NCI-H2196 (cell line): Measurements from ENCODE around the gene CST7.

Experiments used
- DNase-seq: peaks from one replicate; lab custom pipeline; 2025; ENCODE audit not compliant: unreplicated experiment; lab: John Stamatoyannopoulos, UW

Gene CST7

GRCh38 chr20:24963672-24964505, 14.8 kb downstream of the CST7 start:
- no peak for DNase-seq

- no peak for DNase-seq
Observed at GRCh38 chr20:24964506-24964840, 15.4 kb downstream of the CST7 start.

DNA sequence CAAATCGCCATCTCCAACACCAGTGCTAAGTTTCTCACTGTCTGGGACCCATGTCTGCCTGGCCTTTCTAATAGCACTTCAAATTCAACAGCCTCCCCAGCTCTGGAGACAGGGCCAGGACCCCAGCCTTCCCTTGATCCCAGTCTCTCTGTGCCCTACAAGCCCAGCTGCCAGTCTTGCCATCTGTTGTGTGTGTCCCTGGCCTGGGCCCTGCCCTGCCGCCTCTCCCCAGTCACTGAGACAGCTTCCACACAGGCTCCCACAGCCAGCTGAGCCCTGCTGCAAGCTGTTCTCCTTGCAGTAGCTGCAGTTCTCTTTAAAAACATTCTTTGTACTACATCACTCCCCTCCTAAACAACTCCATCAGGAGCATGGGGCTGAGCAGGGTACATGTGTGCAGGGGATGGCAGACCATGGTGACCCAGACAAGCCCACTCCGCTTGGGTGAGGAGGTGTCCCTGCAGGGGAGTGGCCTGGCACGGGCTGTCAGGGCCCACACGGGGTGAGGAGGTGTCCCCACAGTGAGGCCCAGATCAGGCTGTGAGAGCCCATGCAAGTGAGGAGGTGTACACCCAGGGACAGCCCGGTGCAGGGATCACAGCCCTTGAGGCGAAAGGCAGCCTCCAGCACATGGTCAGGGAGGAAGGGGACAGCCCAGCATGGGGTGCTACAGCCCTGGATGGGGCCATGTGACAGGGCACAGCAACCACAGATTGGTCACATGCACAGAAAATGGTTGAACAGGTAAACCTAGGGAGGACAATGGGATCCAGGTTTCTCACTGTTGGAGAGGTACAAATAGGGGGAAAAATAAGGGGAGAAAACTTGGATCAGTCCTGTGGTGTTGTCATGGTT, 16.2 kb downstream of the CST7 start:
- no peak for DNase-seq

DNA sequence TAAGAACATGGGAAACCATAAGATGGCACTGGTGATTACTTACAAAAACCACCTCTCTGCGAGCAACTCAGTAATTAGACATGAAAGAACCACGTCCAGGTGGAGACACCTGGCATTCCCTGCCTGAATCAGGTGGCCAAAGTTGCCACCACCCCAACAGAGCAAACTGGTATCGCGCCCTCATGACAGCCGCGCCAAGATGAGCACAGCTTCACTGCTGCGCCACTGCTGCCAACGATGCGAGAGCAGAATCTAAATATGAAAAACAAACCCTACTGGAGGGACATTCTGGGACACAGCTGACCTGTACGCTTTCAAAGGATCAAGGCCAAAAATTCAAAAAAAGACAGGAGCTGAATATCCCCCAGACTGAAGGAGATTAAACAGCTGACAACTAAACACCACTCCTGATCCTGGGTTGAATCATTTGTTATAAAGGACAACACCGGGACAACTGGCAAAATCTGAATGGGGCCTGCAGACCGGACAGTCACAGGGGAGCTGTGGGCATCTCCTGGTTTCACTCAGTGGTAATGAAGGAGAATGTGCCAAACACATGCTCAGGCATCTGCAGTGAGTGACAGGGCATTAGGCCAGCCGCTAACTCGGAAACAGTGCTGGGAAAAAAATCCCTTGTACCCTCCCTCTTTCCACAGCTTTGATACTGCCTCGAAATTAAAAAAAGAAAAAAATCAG, 17.4 kb downstream of the CST7 start:
- no peak for DNase-seq

GRCh38 chr20:24968278-24968800, 19.3 kb downstream of the CST7 start:
- peak; percentile 57 for DNase-seq

DNA sequence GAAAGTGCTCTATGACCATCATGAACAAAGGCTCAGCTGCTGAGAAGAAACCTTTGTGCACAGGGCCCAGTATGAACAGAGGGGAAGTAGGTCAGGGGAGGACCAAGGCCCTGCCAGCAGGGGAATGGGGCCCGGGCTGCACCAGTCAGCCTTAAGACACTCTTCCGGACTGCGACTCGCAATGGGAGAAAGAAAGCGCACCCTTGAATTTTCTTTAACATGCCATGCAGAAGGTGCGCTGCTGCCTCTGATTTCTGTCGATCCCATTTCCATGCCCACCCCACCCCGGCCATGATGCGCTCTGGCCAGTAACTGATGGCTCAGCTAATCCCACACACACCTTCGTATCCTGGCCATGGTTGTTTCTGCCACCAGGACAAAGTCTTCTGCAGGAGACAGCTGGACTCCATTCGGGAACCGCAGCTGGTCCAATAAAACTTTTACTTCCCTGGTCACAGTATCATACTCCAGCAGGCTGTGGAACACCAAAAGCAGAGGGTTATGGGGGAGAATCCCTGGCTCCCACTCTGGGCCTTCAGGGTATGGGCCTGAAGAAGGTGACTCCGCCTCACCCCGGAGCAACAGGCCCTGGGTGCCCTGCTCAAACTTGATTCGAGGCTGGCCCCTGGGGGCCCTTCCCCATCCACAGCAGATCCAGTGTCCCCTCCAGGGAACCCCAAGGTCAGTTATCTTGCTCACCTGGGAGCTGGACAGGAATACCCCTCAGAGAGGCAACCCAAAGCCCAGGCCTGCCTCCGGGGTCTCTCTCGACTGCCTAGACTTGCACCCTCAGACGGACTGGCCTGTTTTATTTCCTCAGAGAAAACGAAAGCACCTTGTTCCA, 20.3 kb downstream of the CST7 start:
- DNase-seq: no peak

DNA sequence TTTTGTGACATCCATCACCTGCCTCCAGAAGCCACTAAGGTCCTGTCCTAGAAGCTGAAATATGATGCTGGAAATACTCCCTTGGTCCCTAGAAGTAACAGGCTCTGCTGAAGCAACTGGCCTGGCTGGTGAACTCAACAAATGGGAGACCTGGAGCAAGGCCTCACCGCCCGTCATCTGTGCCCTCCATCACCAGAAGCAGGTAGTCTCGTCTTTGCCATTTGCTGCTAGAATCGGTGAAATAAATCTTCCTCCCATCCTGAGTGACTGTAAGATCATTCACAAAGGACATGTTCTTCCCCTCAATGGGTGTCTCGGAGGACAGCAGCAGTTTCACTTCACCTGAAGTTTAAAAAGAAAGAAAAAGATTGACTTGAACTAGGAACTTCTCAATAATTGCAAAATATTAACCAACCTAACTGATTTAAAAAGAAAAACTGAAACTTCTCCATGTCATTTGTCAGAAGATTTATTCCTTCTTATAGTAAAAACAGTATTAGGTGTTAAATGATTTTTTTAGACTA, 21.0 kb downstream of the CST7 start:
- no peak for DNase-seq

DNA sequence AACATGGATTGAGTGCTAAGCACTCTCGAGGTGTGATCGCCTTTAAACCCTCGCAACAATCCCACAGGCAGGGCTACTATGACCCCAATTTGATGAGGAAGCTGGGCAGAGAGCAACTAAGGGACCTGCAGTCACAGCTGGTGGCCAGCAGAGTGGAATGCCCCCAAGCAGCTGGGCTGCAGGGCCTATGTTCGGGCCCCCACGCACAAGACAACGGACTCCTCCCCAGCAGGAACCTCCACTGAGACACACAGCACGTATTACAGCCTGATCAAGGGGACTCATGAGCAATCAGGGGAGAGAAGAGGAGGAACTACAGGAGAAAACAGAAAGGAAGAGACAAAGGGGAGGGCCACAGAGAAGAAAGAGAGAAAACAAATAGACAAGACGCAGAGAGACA, 21.7 kb downstream of the CST7 start:
- DNase-seq: no peak

- DNase-seq: no peak
Observed at GRCh38 chr20:24971376-24972101, 22.5 kb downstream of the CST7 start.

DNA sequence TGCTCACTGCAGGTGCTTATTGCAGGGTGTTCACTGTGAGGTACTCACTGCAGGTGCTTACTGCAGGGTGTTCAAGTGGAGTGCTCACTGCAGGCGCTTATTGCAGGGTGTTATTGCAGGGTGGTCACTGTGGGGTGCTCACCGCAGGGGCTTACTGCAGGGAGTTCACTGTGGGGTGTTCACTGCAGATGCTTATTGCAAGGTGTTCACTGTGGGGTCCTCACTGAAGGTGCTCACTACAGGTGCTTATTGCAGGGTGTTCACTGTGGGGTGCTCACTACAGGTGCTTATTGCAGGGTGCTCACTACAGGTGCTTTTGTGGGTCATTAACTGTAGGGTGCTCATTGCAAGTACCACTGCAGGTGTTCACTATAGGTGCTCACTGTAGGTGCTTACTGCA, 23.3 kb downstream of the CST7 start:
- DNase-seq: no peak

GRCh38 chr20:24977336-24977735, 28.3 kb downstream of the CST7 start:
- DNase-seq: no peak

- no peak for DNase-seq
Observed at GRCh38 chr20:24977797-24978196, 28.7 kb downstream of the CST7 start.

GRCh38 chr20:24978513-24978912, 29.4 kb downstream of the CST7 start:
- no peak for DNase-seq

- DNase-seq: no peak
Observed at GRCh38 chr20:24979036-24979960, 30.2 kb downstream of the CST7 start.

DNA sequence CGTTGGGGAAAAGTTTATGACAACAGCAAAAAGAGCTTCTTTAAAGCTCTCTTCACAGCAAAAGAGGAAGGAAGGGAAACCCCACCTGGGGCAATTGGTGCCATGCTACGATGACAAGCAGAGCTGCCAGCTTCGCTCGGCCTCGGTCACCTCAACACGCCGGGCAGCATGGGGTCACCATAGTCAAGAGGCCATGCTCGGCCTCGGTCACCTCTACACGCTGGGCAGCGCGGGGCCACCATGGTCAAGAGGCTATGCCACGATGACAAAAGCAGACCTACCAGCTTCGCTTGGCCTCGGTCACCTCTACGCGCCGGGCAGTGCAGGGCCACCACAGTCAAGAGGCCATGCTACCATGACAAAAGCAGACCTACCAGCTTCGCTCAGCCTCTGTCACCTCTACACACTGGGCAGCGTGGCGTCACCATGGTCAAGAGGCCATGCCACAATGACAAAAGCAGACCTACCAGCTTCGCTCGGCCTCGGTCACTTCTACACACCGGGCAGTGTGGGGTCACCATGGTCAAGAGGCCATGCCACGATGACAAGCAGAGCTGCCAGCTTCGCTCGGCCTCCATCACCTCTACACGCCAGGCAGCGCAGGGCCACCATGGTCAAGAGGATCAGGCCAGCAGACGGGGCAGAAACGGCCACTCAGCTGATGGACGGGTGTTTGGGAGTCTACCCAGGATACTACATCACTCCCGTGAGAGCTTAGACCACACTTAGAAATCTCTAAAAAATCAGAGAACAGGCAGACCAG, 31.4 kb downstream of the CST7 start:
- no peak for DNase-seq

DNA sequence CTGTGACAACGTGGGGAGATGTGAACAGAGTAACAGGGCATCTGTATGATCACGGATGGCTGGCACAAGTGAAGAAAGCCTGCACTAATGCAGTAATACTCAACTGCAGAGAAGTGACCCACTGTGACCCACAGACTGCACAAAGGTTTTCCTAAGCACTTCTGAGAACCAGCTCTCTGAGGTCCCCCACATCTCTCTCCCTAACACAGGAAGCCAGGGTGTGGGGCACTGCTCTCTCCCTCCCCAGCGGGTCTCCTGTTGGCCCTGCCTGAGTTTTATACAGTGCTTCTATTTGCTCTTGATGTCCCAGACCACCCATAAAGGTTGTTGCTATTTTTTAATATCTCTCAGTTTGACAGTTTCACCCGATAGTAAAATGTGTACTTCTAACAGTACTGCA, 32.2 kb downstream of the CST7 start:
- no peak for DNase-seq

DNA sequence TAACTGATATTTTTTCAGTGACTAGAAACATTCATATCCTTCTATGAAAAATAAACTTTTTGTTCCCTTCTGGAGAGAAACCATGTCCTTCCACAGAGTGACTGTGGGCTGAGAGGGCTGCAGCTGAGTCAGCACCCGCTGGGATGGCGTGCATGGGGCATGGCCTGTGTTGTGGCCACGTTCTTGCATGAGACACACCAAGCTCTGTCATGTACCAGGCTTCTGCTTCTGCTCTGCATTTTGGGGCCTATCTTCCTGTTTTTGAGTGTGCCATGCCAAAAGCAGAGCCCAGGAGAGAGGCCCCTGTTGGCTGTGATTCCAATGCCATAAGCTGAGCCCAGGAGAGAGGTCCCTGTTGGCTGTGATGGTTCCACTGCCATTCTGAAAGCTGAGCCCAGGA, 32.7 kb downstream of the CST7 start:
- no peak for DNase-seq

GRCh38 chr20:24983896-24984295, 34.8 kb downstream of the CST7 start:
- no peak for DNase-seq
